HG02571 (cell line): Measurements from ENCODE around the gene PROZ.
"Not testable (repeated sequence)": the region's sequence is repeated elsewhere in the genome, so short reads cannot be mapped to it uniquely, and the experiment has no call there.

ENCODE experiments used
- ATAC-seq: cut with Tn5 transposase; IDR thresholded peaks from one replicate; pipeline ENCODE4 v1.9.1; 2021; ENCODE audit warnings: mild to moderate bottlenecking, moderate library complexity; ENCODE audit not compliant: unreplicated experiment

PROZ gene

GRCh38 chr13:113153810-113154748, 4.4 kb upstream of the PROZ start:
- ATAC-seq = no peak

GRCh38 chr13:113155201-113155600, 3.2 kb upstream of the PROZ start:
- ATAC-seq = no peak

- no peak for ATAC-seq
These were observed 2.3 kb upstream of the PROZ start for GRCh38 chr13:113155982-113156655.

GRCh38 chr13:113157206-113157928, 1.1 kb upstream of the PROZ start:
- ATAC-seq = no peak

- ATAC-seq = no peak
These were observed 498 bp downstream of the PROZ start for GRCh38 chr13:113158946-113159345.

- no peak for ATAC-seq
These were observed 1.3 kb downstream of the PROZ start for GRCh38 chr13:113159701-113160100.

- ATAC-seq = no peak
These were observed 2.5 kb downstream of the PROZ start for GRCh38 chr13:113160983-113161382.

- no peak for ATAC-seq
These were observed 3.0 kb downstream of the PROZ start for GRCh38 chr13:113161433-113161832.

GRCh38 chr13:113161975-113162374, 3.5 kb downstream of the PROZ start:
- not testable (repeated sequence) for ATAC-seq

GRCh38 chr13:113162783-113163685, 4.6 kb downstream of the PROZ start:
- no peak for ATAC-seq

- ATAC-seq = no peak
These were observed 6.0 kb downstream of the PROZ start for GRCh38 chr13:113164492-113164891.

GRCh38 chr13:113166266-113166665, 7.8 kb downstream of the PROZ start:
- ATAC-seq = no peak

- ATAC-seq = no peak
These were observed 8.2 kb downstream of the PROZ start for GRCh38 chr13:113166681-113167080.

GRCh38 chr13:113167155-113167554, 8.7 kb downstream of the PROZ start:
- no peak for ATAC-seq

GRCh38 chr13:113167575-113167974, 9.1 kb downstream of the PROZ start:
- ATAC-seq = no peak

GRCh38 chr13:113168211-113168610, 9.8 kb downstream of the PROZ start:
- ATAC-seq = no peak

GRCh38 chr13:113169277-113170272, 11.1 kb downstream of the PROZ start:
- no peak for ATAC-seq

GRCh38 chr13:113170511-113170910, 12.1 kb downstream of the PROZ start:
- ATAC-seq = no peak
